ENCODE results near the gene MOB3C. TPM values are rescaled to one million over a fixed set of nuclear protein-coding genes. Genes with fewer than 3 reads are reported as not detected.

The MOB3C gene
- total RNA-seq: 8.2 and 10.5 TPM in 2 replicates

DNA sequence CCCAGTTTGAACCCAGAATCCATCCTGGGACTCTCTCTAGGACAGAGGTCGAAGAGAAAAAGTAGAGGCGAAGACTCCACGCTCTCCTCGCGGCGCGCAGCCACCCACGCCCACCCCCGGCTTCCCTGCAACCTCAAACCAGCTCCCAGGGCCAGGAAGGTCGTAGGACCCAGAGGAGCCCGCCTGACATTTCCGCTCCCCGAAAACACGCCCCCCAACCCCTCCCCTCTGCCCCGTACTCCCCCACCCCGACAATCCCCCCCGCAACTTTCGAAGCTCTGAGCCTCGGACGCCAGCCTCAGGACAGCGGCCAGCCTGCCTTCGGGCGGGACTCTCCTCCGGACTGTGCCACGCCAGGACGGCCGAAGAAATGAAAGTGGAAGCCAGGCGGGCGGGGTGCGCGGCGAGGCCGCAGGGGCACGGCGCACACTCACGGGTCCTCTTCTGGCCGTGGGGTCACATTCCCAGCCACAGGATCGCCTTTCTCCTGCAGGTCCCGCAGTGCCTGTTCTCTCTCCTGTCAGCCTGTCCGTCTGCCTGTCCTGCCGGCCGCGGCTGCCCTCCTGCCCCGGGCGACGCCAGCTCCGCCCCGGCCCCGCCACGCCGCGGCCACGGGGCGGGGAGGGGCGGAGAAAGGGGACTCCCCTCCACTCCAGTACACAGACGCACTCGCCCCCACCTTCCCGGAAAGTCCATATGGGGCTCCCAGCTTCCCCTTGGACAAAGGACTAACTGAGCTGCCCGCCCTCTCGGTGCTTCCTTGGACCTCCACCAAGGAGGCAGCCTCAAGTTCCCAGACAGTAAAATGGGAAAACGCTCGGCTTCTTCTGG is at the start of gene MOB3C:
MOB3C (minus strand) TSS at position 535 of the 831 bp plus-strand sequence. CDS start 3,490 bp downstream, outside the sequence.

DNA sequence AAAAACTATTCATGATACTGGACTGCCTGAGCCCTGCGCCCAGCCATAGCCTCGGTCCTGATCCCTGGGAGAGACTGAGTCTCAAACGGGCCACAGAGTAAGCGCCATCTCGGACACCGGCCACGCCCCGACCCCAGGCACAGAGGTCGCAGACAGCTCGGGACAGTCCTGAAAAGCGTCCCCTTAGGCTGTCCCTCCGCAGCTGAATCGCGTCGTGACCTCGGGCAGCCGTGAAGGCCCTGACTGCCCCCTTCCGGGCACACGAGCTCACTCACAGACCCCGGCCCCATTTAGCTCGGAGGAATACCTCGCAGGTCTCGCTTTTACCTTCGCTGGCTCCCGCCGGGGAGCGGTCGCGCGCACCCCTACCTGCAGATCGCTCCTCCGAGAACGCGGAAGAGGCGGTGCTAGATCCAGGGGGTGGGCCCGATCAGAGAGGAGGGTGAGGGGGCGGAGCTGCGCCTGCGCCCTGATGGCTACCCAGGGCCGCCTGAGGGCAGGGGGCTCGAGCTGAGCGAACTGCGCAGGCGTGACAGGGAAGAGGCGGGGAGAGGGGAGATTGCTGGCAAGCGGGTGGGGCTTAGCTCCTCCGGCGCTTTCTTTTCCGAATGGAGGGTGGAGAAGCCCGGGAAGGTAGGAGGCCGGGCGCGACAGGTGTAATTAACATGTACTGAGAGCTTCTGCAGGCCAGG is 12.6 kb downstream of the MOB3C start, which contains the start of gene MKNK1:
MKNK1 (minus strand) TSS at position 411 of the 692 bp plus-strand sequence. CDS start 20,941 bp downstream, outside the sequence.

Other genes with a start within 250 kb of the MOB3C start
- 0.72 and 0.88 TPM in 2 replicates for gene FAAH, start 222.5 kb downstream of the MOB3C start, total RNA-seq
- not detected in 2 replicates for gene DMBX1, start 127.0 kb downstream of the MOB3C start, total RNA-seq
- not detected in 2 replicates for gene KNCN, start 65.2 kb downstream of the MOB3C start, total RNA-seq
- 19.2 and 21.4 TPM in 2 replicates for gene MKNK1, start 12.5 kb downstream of the MOB3C start, total RNA-seq
- gene ATPAF1, start 51.6 kb upstream of the MOB3C start, total RNA-seq: 49.4 and 67.6 TPM in 2 replicates
- gene TEX38, start 55.0 kb upstream of the MOB3C start, total RNA-seq: not detected in 2 replicates
- gene EFCAB14, start 102.3 kb upstream of the MOB3C start, total RNA-seq: 44.6 and 59.6 TPM in 2 replicates
- not detected in 2 replicates for gene CYP4B1, start 182.2 kb upstream of the MOB3C start, total RNA-seq

All from placental pericyte (primary cell).